Activated CD4-positive, alpha-beta T cell treated with anti-CD3 and anti-CD28 coated beads, Interleukin-2, amount 10 ng/mL, durations not matched to agents 7 days and 5 days (primary cell): ENCODE data around the gene LMX1B. TPM values are rescaled to one million over a fixed set of nuclear protein-coding genes. Genes with fewer than 3 reads are reported as not detected.

ENCODE experiments used
- CTCF ChIA-PET: fragments of 350-600 bp; sonication (Branson Sonifier 250); formaldehyde crosslinking; loops from one replicate; lab custom pipeline; 2021; ENCODE audit warnings: antibody characterized with exemption; lab: Charles Lee
- POLR2A ChIA-PET: fragments of 350-600 bp; sonication (Branson Sonifier 250); formaldehyde crosslinking; loops from one replicate; lab custom pipeline; 2021; ENCODE audit warnings: antibody characterized with exemption; lab: Charles Lee
- DNase-seq: peaks from one replicate; pipeline ENCODE4 v3.0.0-alpha.2; 2020
- H3K27ac Mint-ChIP-seq: one replicate; pipeline ENCODE4 v1.8.0; 2021; ENCODE audit warnings: mild to moderate bottlenecking, moderate library complexity, mixed read lengths
- H3K27me3 Mint-ChIP-seq: one replicate; pipeline ENCODE4 v1.8.0; 2021; ENCODE audit warnings: mixed read lengths
- H3K36me3 Mint-ChIP-seq: one replicate; pipeline ENCODE4 v1.8.0; 2021; ENCODE audit warnings: low read depth, mixed read lengths
- H3K4me1 Mint-ChIP-seq: one replicate; pipeline ENCODE4 v1.8.0; 2021; ENCODE audit warnings: mixed read lengths
- H3K4me3 Mint-ChIP-seq: one replicate; pipeline ENCODE4 v1.8.0; 2021; ENCODE audit warnings: mild to moderate bottlenecking, moderate library complexity, mixed read lengths
- H3K9me3 Mint-ChIP-seq: one replicate; pipeline ENCODE4 v1.8.0; 2021; ENCODE audit warnings: mixed read lengths
- total RNA-seq, 2 experiments: library from RNA; stranded (reverse); gene quantifications; one replicate each; pipeline ENCODE4 v1.2.3, GENCODE V29; 2021

Gene LMX1B
- total RNA-seq, 2 experiments from 2014 or later: not detected

DNA sequence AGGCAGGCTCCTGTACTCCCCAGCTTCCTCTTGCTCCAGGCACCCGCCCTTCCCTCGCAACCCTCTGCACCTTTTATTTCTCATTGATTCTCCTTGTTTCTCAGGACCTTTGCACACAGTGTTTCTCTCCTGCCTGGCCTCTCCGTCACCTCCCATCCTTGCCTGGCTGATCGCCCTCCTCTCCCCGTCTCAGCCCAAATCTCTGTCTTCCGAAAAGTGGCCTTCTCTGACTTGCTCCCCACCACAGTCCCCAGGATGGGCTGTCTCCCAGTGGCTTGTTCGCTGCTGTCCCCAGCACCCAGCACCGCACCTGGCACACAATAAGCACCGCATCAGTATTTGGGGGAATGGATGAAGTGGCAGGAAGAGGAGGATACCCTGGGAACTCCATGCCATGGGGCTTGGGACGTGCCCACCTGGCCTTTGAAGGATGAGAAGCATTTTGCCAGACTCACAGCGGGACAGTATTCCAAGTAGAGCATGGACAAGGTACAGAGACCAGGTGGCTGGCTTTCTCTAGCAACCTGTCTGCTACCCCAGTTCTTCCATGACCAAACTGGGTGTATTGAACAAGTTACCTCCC is 62.5 kb downstream of the LMX1B start:
- no peak for DNase-seq

DNA sequence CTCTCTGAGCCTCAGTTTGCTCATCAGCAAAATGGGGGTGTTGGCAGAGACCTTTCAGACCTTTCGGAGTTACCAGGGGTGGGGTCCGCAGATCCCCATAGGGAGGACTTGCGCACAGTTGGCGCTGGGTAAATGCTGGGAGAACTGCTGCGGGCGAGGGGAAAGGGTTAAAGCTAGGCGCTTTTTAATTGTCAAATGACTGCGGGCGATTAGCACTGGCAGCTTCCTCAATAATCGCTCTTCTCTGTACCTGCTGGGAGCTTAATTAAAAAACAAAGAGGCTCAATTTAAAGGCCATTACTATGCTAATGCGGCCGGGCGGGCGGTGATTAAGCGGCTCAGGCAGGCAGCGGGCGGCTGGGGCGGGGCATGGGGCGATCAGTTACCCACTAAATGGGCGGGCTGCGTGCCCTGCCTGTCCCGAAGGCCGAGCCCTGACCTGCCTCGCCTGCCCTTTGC is 63.0 kb downstream of the LMX1B start:
- no peak for DNase-seq
- ChIA-PET CTCF (interaction anchor here (2.0 kb wide), 1 partner anchor 13 kb away, joined by 8 read pairs; no protein-coding TSS in a partner anchor), POLR2A (no interaction called here)
- Mint-ChIP-seq H3K4me3 (no peak overlapping the region), H3K4me1 (peaks cover 3% of the 10 kb centered on the region), H3K27me3 (peaks cover 79% of the 10 kb centered on the region), H3K27ac (no peak overlapping the region), H3K9me3 (no peaks in the 10 kb centered on the region), H3K36me3 (no peaks in the 10 kb centered on the region)

More for the DNA sequence above, 62.5 kb downstream of the LMX1B start:
- no peak overlapping the region for H3K27ac Mint-ChIP-seq
- peaks cover 76% of the 10 kb centered on the region for H3K27me3 Mint-ChIP-seq
- H3K4me1 Mint-ChIP-seq: peaks cover 3% of the 10 kb centered on the region
- H3K9me3 Mint-ChIP-seq: no peaks in the 10 kb centered on the region
- ChIA-PET CTCF (no interaction called here), POLR2A (no interaction called here)
- H3K36me3 Mint-ChIP-seq: no peaks in the 10 kb centered on the region
- H3K4me3 Mint-ChIP-seq: no peak overlapping the region

DNA sequence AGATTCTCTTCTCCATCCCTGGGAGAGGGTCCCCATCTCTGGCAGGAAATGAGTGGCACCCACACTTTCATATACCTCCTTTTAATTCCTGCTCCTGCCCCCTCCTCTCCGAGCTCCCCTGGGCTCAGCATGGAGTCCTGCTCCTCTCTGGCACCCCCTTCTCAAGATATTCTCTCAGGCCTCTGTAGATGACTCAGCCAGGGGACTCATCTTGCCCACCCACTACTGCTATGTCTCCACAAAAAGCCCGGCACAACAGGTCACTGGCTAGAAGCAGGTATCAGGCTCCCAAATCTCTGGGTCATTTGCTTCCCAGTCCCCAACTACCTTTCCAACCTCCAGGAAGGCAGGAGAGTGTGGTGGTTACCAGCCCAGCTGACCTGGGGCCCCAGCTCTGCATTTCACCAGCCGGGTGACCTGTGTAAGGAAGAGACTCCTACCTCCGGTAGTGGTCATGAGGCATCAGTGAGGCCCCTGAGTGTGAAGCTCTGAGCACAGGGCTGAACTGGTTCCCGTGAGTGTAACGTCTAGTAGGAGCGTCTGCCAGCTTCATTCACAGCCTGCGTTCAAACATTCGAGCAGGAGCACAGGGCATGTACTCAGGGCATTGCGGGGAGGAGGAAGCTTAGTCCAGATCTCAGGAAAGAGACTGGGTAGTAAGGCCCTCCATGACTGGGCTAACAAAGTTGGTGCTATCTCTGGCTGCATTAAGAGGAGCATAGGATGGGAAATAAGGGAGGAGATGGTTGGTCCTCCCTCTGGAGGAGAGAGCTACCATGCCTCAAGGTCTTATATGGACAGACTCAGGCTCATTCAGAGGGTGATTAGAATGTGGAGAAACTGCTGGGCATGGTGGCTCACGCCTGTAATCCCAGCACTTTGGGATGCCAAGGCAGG is 63.7 kb downstream of the LMX1B start:
- POLR2A ChIA-PET: no interaction called here
- Mint-ChIP-seq H3K36me3 (no peaks in the 10 kb centered on the region), H3K4me3 (no peak overlapping the region), H3K9me3 (no peaks in the 10 kb centered on the region), H3K4me1 (peaks cover 3% of the 10 kb centered on the region), H3K27me3 (peaks cover 82% of the 10 kb centered on the region), H3K27ac (no peak overlapping the region)
- no peak for DNase-seq
- CTCF ChIA-PET: interaction anchor here (1.0 to 2.0 kb wide), 3 partner anchors 12 to 104 kb away, joined by 4 to 8 read pairs (median 7); no protein-coding TSS in a partner anchor

DNA sequence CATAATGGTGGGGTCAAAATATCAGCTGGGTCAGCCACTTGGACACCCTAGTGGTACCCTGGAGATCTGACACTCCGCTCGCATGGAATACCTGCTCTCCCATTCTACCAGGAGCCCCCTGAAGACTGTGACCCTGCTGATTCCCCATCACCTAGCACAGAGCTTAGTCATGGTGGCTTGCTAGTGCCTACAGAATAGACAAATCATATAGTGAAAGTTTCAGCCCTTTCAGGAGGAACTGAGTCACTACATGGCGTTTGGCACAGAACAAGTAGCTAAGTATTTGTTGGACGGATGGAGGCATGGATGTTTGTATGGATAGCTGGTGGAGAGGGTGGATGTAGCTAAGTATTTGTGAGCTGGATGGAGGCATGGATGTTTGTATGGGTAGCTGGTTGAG is 65.3 kb downstream of the LMX1B start:
- DNase-seq: no peak
- H3K9me3 Mint-ChIP-seq: no peaks in the 10 kb centered on the region
- no peak overlapping the region for H3K4me3 Mint-ChIP-seq

DNA sequence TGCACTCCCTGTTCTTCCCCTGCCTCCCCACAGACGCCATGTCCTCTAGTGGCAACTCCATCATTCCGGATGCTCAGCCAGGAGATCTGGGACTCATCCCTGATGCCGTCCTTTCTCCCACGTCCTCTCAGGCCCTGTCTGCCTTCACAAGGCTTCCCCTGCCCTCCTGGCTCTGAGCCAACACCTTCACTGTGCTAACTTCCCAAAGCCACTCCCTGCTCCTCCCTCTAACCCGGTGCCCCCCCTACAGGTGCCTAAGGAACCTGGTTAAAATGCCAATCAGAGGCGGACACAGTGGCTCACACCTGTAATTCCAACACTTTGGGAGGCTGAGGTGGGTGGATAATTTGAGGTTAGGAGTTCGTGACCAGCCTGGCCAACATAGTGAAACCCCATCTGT is 67.6 kb downstream of the LMX1B start:
- no peak overlapping the region for H3K4me3 Mint-ChIP-seq
- CTCF ChIA-PET: no interaction called here
- DNase-seq: no peak
- no peaks in the 10 kb centered on the region for H3K36me3 Mint-ChIP-seq
- H3K9me3 Mint-ChIP-seq: no peaks in the 10 kb centered on the region
- H3K27ac Mint-ChIP-seq: no peak overlapping the region
- H3K27me3 Mint-ChIP-seq: peaks cover 84% of the 10 kb centered on the region
- no peaks in the 10 kb centered on the region for H3K4me1 Mint-ChIP-seq
- POLR2A ChIA-PET: no interaction called here

More for the DNA sequence above, 65.3 kb downstream of the LMX1B start:
- H3K36me3 Mint-ChIP-seq: no peaks in the 10 kb centered on the region
- H3K27ac Mint-ChIP-seq: no peak overlapping the region
- peaks cover 3% of the 10 kb centered on the region for H3K4me1 Mint-ChIP-seq
- H3K27me3 Mint-ChIP-seq: peaks cover 82% of the 10 kb centered on the region
- ChIA-PET POLR2A (no interaction called here), CTCF (interaction anchor here (2.0 kb wide), 1 partner anchor 13 kb away, joined by 7 read pairs; no protein-coding TSS in a partner anchor)

DNA sequence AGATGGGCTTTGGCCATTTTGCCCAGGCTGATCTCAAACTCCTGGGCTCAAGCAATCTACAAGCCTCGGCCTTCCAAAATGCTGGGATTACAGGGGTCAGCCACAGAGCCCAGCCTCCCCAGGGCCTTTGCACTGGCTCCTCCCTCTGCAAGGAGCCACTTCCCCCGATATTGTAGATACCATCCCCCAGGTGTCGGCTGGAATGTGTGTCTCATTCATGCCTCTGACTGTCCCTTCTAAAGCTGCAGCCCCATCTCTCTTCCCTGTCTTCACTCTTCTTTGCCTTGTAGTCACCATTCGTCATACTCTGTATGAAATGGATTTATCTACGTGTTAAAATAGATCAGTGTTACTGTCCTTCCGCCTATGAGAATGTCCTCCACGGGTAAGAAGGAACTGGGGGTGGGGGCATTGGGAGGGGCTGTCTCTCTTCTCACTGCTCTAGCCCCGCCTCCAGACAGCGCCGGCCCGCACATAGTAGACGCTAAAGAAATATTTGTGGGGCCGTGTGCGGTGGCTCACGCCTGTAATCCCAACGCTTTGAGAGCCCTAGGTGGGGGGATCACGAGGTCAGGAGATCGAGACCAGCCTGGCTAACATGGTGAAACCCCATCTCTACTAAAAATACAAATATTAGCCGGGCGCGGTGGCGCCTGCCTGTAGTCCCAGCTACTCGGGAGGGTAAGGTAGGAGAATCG is 68.5 kb downstream of the LMX1B start:
- Mint-ChIP-seq H3K36me3 (no peaks in the 10 kb centered on the region), H3K4me3 (no peak overlapping the region), H3K9me3 (no peaks in the 10 kb centered on the region), H3K27ac (no peak overlapping the region), H3K4me1 (no peaks in the 10 kb centered on the region), H3K27me3 (peaks cover 82% of the 10 kb centered on the region)
- ChIA-PET CTCF (interaction anchor here (0.9 kb wide), 2 partner anchors 21 to 24 kb away, joined by 3 read pairs; no protein-coding TSS in a partner anchor), POLR2A (no interaction called here)
- DNase-seq: no peak

DNA sequence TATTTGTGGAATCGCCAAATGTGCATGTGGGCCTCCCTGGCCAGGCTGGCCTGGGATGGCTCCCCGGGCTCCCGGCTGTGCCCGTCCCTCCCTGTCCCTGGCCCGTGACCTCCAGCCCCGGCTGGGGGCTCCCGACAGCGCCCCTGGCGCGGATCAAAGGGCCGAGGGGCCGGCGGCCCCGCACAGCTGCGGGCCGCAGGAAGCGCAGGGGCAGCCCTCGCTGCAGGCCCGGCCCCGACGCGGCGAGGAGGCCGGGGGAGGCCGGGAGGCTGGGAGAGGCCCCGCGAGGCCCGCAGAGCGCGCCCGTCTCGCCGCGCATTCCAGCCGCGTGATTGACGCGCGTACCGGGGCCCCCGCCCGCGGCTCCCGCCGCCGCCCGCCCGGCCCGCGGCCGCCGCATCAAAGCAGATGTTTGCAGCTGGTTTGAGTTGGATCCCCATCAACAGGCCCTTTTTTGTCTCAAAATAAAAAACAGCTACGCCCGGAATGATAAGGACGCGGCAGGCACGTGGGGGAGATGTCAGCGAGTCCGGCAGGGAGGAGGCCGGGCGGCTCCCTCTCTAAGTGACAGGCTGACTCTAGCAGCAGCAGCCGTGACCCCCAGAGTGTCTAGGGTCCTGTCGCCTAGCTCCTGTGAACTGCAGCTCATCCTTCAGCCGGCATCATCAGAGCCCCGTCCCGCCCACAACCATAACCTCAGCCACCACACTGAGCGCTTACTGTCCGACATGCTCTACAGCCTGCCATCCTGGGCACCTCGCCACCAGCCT is 69.4 kb downstream of the LMX1B start:
- CTCF ChIA-PET: interaction anchor here (0.9 kb wide), 2 partner anchors 20 to 23 kb away, joined by 3 read pairs; no protein-coding TSS in a partner anchor
- Mint-ChIP-seq H3K27ac (no peak overlapping the region), H3K27me3 (peaks cover 82% of the 10 kb centered on the region), H3K4me1 (no peaks in the 10 kb centered on the region), H3K4me3 (no peak overlapping the region), H3K9me3 (no peaks in the 10 kb centered on the region), H3K36me3 (no peaks in the 10 kb centered on the region)
- DNase-seq: no peak
- POLR2A ChIA-PET: no interaction called here

DNA sequence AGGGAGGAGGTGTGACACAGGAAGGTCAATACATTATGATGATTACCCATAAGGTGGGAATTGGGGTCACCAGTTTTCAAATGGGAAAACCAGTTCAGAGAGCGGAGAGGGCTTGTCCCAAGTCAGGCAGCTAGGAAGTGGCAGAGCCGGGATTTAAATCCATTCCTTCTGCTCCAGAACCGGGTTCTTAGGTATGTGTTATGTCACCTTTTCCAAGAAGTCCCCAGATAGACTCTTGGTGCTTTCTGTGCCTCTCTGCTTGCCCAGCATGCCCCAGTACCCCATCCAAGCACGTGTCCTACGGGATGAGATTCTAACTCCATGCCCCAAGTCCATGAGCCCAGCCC is 69.9 kb downstream of the LMX1B start:
- Mint-ChIP-seq H3K9me3 (no peaks in the 10 kb centered on the region), H3K36me3 (no peaks in the 10 kb centered on the region), H3K4me1 (no peaks in the 10 kb centered on the region), H3K4me3 (no peak overlapping the region), H3K27me3 (peaks cover 80% of the 10 kb centered on the region), H3K27ac (no peak overlapping the region)
- DNase-seq: no peak
- CTCF ChIA-PET: no interaction called here
- POLR2A ChIA-PET: no interaction called here

DNA sequence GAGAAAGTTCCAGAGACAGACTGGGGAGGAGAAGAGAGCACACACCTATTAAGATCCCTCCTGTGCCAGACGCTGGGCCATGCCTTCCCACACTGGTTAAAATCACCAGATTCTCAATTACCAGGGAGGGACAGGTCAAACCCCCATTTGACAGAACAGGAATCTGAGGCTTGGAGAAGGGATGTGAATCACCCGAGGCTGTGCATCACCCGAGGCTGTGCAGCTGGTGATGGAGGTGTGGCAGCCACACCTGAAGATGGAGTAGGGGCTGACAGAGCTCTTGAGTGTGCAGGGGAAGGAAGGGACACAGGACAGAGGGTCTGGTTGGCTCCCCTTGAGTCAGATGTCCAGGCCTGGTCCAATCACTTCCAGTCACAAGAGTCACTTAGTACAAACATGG is 70.6 kb downstream of the LMX1B start:
- ChIA-PET CTCF (no interaction called here), POLR2A (no interaction called here)
- peaks cover 79% of the 10 kb centered on the region for H3K27me3 Mint-ChIP-seq
- no peaks in the 10 kb centered on the region for H3K9me3 Mint-ChIP-seq
- DNase-seq: no peak
- no peak overlapping the region for H3K27ac Mint-ChIP-seq
- no peaks in the 10 kb centered on the region for H3K36me3 Mint-ChIP-seq
- no peak overlapping the region for H3K4me3 Mint-ChIP-seq
- no peaks in the 10 kb centered on the region for H3K4me1 Mint-ChIP-seq

DNA sequence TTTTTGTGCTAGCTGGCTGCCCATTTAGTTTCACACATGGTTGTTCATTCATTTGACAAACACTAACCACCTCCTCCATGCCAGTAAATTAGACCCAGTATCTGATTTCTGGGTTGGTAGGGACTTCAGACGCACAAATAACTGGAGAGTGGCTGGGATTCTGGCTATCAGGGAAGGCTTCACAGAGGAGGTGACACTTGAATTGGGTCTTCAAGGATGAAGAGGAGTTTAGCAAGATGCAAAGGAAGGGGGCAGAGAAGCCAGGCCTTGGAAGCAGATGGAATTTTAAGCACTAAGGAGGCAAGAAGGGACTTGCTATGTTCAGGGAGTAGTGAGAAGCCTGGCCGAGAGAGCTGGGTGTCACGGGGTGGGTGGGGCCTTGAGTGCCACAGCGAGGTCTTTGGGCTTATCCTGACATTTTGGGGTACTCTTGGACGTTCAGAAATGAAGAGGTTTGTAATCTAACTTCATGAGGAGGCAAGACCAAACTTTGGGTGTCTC is 71.3 kb downstream of the LMX1B start:
- ChIA-PET POLR2A (no interaction called here), CTCF (interaction anchor here (0.8 kb wide), 1 partner anchor 9 kb away, joined by 3 read pairs; no protein-coding TSS in a partner anchor)
- H3K4me1 Mint-ChIP-seq: no peaks in the 10 kb centered on the region
- no peak for DNase-seq
- H3K27me3 Mint-ChIP-seq: peaks cover 77% of the 10 kb centered on the region
- no peak overlapping the region for H3K4me3 Mint-ChIP-seq
- H3K9me3 Mint-ChIP-seq: no peaks in the 10 kb centered on the region
- no peaks in the 10 kb centered on the region for H3K36me3 Mint-ChIP-seq
- no peak overlapping the region for H3K27ac Mint-ChIP-seq

DNA sequence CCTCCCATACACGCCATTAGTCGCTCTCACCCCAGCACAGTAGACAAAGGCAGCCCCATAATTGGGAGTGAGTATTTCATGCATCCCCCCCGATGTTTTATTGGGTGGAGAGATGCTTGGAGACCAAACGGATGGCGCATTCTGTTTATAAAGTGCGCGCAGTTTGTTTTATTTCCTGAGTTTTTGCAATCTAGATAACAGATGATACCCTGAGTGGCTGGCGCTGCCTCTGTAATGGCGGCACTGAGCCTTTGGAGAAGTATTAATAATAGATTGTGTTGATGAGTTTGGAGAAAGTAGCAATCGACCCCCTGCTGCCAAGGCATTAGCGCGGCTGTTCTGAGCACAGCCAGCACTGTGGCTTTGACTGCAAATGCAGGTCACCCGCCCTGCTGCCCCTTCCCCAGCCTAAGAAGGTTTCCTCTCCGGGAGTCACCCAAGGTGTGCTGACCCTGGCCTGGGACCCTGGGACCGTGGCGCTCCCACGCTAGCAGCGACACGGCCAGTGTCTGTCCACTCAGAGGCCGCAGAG is 74.3 kb downstream of the LMX1B start:
- H3K27ac Mint-ChIP-seq: no peak overlapping the region
- H3K9me3 Mint-ChIP-seq: no peaks in the 10 kb centered on the region
- H3K4me1 Mint-ChIP-seq: no peaks in the 10 kb centered on the region
- no peak overlapping the region for H3K4me3 Mint-ChIP-seq
- no peaks in the 10 kb centered on the region for H3K36me3 Mint-ChIP-seq
- CTCF ChIA-PET: interaction anchor here (1.1 kb wide), 1 partner anchor 14 kb away, joined by 3 read pairs; no protein-coding TSS in a partner anchor
- DNase-seq: no peak
- POLR2A ChIA-PET: no interaction called here
- H3K27me3 Mint-ChIP-seq: peaks cover 56% of the 10 kb centered on the region

DNA sequence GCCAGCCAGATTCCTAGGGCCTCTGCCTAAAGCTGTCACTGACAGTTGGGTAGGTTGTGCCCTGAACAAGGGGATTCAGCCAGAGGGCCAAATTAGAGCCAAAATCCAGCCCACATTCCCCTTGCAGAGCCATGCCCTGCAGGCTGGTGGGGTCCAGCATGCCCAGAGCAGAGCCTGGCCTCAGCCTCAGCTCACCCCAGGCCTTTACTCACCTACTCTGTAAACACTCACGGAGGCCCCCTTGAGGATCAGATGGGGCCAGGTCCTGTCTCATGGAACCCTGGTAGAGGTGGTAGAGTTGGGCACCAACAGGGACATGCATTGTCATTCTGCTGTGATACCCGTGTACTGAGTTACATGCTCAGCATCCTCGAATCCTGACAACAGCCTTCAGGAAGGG is 74.9 kb downstream of the LMX1B start:
- no peaks in the 10 kb centered on the region for H3K36me3 Mint-ChIP-seq
- POLR2A ChIA-PET: no interaction called here

More for the DNA sequence above, 74.9 kb downstream of the LMX1B start:
- Mint-ChIP-seq H3K4me1 (no peaks in the 10 kb centered on the region), H3K27me3 (peaks cover 52% of the 10 kb centered on the region), H3K27ac (no peak overlapping the region), H3K4me3 (no peak overlapping the region), H3K9me3 (no peaks in the 10 kb centered on the region)
- CTCF ChIA-PET: interaction anchor here (1.1 kb wide), 1 partner anchor 13 kb away, joined by 3 read pairs; no protein-coding TSS in a partner anchor
- DNase-seq: no peak
